Measurements from ENCODE around the gene RUFY1.
"Not testable (repeated sequence)": the region's sequence is repeated elsewhere in the genome, so short reads cannot be mapped to it uniquely, and the experiment has no call there.

RUFY1 gene, protein sequence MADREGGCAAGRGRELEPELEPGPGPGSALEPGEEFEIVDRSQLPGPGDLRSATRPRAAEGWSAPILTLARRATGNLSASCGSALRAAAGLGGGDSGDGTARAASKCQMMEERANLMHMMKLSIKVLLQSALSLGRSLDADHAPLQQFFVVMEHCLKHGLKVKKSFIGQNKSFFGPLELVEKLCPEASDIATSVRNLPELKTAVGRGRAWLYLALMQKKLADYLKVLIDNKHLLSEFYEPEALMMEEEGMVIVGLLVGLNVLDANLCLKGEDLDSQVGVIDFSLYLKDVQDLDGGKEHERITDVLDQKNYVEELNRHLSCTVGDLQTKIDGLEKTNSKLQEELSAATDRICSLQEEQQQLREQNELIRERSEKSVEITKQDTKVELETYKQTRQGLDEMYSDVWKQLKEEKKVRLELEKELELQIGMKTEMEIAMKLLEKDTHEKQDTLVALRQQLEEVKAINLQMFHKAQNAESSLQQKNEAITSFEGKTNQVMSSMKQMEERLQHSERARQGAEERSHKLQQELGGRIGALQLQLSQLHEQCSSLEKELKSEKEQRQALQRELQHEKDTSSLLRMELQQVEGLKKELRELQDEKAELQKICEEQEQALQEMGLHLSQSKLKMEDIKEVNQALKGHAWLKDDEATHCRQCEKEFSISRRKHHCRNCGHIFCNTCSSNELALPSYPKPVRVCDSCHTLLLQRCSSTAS

DNA sequence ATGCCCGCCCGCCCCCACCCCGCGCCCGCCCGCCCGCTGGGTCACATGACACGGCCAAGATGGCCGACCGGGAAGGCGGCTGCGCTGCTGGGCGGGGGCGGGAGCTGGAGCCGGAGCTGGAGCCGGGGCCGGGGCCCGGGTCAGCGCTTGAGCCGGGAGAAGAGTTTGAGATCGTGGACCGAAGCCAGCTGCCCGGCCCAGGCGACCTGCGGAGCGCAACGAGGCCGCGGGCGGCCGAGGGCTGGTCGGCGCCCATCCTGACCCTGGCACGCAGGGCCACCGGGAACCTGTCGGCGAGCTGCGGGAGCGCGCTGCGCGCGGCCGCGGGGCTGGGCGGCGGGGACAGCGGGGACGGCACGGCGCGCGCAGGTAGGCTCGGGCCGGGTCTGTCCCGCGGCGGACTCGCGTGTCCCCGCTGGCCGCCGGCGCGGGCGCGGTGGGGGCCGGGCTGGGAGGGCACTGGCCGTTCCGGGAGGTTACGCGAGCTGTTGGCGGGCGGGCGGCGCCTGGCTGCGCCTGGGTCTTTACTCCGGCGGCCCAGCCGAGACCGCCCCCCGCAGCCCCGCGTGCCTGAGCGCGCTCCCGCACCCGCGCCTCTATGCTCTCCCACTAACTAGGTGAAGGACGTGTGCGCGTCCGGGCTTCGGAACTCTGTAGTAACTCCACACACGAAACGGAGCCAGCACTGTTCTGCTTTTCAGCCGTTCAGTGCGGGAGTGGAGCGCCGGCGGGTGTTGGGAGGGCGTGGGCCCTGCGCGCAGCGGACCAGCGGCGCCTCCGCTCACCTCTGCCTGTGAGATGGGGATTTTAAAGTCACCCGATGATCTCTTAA is at the start of gene RUFY1:
Gene RUFY1, plus strand, starts transcription at position 44 of the 832 bp plus-strand sequence. Its CDS starts 16 bp downstream, at position 60.
- intact Hi-C loops (cut with DNase I) = loop anchor here (10.0 kb wide), 1 partner anchor 74 kb away; the partner anchor contains the start of gene HNRNPH1
- peak; percentile 32 to 91 (median 84) for DNase-seq

DNA sequence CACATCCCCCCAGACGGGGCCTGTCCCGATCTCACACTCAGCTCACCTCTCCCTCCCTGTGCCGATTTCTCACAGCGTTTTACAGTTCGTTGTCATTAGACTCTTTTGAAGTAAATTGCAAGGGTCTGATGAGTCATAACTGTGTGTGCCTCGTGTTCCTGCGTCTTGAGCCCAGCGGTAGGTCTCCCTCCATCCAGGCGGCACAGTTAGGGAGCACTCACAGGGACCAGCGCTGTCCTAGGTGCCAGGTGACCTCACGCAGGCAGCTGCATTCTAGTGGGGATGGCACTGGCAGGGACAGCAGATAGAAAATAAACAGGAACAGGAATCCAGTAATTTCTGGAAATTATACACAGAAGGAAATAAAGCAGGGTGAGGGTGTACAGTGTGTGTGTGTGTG is 48.4 kb upstream of the RUFY1 start:
- DNase-seq; intact Hi-C loops (cut with DNase I): not testable (repeated sequence)

DNA sequence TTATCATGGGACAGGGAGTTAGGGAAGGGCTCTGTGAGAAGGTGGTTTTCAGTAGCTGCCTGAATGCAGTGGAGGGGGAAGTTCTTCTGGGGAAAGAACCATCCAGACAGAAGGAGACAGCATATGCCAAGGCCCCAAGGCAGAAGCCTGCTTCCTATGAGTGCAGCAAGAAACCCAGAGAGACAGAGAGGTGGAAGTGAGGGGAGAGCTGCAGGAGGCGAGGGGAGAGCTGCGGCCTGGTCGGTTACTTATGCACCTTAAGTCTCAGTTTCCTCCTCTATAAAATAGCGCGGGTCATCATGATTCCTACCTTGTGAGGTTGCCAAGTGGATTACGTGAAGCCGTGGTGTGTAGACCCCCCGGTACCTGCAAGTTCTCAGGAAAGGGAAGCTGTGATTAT is 47.9 kb upstream of the RUFY1 start:
- DNase-seq = peak in 1 of 42 donors; percentile 7
- intact Hi-C loops (cut with DNase I) = not testable (repeated sequence)

DNA sequence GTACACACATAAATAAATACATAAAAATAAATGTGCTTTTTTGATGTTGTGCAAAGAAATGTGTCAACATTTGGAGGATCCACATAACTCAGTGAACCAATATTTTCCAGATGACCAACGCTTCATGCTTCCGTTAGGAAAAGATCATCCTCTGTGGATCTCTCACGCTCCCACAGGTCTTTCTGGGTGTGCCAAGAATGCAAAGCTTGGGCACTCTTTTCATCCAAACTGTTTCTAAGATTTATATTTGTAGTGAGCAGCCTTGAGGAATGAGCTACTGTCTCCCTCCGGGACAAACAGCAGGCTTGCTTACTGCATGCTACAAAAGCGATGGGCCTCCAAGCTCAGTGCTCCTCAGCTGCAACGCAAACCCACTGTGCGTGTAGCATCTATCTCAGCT is 46.2 kb upstream of the RUFY1 start:
- intact Hi-C loops (cut with DNase I) = no loop called here
- DNase-seq = peak in 1 of 42 donors; percentile 25

DNA sequence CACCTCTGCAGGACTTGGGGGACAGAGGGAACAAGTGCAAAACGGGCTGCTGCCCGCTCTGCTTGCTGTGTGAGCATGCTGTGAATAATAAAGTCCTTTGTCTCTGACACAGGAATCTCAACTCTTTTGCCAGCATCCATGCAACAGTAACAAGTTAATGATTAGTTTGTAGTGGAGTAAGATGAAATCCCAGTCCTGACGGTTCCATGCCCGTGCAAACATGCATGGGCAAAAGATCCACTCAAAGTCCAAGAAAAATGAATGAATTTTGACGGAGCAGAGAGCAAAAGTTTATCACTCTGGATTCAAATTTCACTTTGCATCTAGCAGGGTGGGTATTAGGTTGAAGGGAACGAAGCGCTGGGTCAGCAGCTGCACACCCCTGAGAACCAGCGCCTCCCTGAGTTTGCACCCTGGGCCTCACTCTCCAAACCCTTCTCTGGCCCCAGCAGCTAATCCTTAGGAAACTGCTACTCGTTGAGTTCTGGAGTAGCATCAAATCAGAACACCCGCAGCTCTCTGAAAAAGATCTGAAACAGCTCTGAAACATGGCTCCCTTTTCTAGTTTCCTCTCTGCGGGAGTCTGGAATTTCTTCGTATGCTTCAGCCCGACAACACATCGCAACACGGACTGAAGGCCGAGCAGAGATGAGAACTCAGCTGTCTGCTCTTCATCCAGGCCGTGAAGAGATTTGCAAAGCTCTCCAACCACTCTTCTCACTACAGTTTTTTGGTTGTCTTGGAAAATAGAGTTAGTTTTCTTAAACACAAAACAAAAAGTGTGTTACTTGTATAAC is 45.6 kb upstream of the RUFY1 start:
- intact Hi-C loops (cut with DNase I) = no loop called here
- peak in 1 of 42 donors; percentile 28 for DNase-seq

DNA sequence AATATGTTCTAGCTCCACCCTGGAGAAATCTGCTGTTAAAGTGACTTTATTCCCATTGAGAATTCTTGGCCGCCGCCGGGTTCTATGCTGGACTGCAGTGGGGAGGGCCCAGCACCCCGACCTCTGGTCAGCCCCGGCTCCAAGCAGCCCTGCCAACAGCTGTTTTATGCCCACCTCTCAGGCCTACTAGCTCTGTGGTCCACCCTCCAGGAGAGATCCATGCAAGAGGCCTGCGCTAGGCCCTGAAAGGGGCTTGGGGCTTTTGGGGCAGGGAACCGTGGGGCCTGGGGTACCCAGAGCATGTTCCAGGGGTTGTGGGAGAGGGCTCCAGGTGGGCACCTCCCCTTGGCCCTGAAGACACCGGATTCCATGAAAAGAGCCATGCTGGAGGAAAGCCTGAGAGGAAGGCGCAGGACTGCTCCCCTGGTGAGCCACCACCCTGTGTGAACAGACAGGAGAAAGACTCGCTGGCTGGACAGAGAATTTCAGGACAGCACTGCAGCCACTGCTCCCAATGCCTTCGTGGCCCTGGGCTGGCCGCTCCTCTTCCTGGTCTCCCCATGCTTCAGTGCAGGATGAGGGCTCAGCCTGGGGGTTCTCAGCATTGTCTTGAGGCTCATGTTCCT is 44.6 kb upstream of the RUFY1 start:
- intact Hi-C loops (cut with DNase I) = no loop called here
- DNase-seq = peak in 1 of 42 donors; percentile 32

DNA sequence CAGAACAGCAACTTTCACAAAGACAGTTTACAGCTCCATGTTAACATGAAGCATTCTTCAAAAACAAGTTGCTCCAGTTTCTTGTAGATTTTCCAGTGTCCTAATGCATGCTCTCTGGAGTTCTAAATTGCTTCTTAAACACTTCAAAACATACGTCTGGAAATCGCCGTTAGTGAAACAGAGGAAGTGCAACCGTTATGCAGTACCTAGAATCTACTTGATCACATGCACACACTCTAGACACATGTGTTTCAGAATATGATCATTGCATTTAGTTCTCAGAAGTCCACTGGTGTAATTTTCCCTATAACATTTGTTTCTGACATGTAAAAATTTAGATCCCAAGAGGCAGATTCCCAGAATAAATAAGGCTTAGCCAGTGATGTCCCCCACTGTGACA is 41.1 kb upstream of the RUFY1 start:
- intact Hi-C loops (cut with DNase I) = no loop called here
- DNase-seq = peak in 1 of 42 donors; percentile 3

DNA sequence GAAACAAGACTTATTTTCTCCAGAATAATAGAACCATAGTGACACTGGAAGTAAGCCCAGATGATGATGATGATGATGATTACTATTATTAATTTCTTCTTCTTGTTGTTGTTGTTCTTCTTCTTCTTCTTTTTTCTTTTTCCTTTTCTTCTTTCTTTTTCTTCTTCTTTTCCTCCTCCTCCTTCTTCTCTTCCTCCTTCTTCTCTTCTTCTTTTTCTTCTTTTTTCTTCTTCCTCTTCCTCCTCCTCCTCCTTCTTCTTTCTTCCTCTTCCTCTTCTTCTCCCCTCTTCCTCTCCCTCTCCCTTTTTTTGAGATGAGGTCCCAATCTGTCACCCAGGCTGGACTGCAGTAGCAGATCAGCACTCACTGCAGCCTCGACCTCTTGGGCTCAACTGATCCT is 40.5 kb upstream of the RUFY1 start:
- peak in 1 of 42 donors; percentile 7 for DNase-seq
- intact Hi-C loops (cut with DNase I) = no loop called here

DNA sequence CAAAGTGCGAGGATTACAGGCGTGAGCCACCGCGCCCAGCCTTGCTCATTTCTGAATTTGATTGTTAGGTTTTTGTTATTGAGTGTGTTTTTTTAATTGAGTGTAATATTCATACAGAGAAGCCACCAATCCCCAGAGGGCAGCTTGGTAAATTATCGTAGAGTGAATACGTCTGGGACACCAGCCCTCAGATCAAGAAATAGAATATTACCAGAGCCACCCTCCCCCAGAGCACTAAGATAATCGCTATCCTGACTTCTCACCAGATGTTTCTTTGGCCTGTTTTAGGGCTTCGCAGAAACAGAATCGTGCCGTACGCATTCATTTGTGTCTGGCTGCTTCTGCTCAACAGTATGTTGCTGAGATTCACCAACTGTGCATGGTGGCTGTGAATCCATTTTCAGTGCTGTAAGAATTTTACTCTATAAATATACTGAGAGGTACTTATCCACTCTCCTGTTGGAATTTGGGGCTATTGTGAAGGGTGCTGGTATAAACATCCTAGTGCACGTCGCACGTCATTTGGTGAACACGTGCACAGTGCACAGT is 37.8 kb upstream of the RUFY1 start:
- DNase-seq = peak in 2 of 42 donors; percentile 1 to 15
- intact Hi-C loops (cut with DNase I) = no loop called here

DNA sequence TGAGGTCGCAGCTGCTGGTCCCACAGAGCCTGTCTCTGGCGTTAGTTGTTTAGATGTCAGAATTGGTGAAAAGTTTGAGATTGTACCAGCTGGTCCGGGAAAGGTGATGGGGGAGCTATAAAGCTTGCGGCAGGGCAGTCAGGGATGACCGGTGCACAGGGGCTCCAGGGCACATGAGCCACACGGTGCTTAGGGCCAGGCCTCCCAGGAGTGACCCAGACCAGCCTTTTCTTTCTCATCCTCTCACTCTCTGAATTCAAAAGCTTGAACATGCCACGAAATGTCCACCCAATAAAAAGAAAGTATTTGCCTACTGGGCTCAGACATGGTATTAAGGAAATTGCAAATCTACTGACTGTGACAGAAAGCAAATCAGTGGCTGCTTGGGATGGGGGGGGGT is 34.9 kb upstream of the RUFY1 start:
- DNase-seq = peak in 1 of 42 donors; percentile 9
- intact Hi-C loops (cut with DNase I) = not testable (repeated sequence)

DNA sequence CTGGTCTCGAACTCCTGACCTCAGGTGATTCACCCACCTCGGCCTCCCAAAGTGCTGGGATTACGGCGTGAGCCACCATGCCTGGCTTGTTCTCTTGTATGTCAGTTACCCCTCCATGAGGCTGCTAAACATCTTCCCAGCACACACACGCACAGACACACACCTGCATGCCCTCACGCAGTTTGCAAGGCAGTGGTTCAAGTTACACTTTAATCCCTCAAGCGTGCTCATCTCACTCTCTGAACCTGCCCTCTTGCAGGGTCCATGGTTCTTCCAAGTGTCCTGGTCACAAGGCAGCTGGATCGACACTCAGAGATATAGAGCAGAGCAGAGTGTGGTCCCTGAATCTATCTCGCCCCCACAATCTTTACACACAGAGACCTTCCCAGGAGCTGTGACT is 34.1 kb upstream of the RUFY1 start:
- peak in 1 of 42 donors; percentile 10 for DNase-seq
- intact Hi-C loops (cut with DNase I) = no loop called here

DNA sequence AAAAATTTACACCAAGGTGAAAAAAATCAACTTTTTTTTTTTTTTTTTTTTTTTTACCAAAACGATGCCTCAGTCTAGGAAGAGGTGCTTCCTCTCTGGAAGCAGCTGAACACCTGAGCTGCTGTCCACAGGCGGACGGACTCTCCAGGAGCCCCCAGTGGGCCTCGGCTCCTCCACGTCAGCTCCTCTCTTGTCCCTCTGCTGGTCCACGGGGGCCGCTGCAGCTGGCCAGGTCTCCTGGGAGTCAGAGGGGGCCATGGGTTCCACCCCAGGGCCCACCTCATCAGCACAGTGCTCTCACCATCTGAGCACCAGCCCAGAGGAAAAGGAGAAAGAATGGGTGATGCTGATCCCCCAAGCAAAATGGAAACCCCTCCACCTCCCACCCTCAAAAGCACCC is 32.6 kb upstream of the RUFY1 start:
- DNase-seq; intact Hi-C loops (cut with DNase I): not testable (repeated sequence)

DNA sequence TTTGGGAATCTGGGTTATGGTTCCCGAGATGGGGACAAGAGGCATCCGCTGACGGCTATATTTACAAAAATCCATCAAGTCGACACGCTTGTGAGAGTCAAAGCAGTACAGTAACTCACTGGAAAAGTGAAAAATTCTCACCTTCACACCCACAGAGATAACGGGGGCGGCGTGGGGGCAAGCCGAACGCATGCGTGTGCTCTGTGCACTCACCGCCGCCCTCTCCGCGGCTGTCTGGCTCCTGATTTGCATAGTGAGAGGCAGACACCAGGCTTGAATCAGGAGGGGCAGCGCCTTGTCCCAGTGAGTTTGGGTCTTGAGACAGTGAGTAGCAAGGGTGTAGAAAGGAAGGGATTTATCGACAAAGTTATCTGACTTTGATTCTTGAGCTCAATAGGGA is 32.0 kb upstream of the RUFY1 start:
- peak in 32 of 42 donors; percentile 11 to 79 (median 49) for DNase-seq
- intact Hi-C loops (cut with DNase I) = not testable (repeated sequence)

DNA sequence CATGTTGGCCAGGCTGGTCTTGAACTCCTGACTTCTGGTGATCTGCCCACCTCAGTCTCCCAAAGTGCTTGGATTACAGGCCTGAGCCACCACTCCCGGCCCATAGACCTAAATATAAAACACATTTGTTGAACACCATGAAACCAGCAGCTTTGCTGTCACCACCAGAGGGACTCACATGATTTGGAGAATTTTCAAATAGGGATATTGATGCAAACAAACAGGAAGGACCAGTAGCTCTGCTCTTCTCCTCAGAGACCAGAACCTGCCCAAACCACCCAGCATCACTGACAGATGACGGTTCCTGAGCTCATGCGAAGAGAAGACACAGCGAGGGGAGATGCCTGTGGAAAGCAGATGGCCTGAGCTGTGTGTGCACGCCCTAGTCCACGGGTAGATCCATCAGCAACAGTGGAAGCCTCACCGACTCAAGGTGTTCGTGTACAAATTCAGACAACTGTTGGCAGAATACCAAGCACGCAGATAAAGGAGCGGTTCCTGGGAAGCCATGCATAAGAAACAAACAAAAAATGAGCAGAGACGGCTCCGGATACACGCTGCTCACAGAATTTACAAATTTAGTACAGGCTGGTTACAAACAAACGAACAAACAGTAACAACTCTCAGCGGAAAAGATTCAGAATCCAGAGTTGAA is 30.8 kb upstream of the RUFY1 start:
- peak in 2 of 42 donors; percentile 8 to 15 for DNase-seq

DNA sequence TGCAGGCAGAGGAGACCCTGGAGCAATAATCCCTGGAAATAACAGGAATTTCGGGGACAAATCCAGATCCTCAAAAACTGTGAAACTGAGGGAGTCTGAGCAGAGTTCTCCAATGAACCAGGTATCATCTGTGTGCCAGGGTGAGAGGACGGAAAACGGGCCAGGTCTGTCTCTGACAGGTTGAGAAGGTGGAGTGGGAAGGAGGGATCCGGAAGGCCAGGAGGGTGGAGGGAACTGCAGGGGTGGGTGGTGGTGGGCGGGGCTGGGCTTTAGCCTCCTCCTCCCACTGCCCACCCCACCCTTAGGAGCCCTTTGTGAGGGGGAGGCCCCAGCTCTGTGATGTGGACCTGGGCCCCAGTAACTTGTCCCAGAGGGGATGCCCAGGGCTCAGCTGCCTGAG is 28.2 kb upstream of the RUFY1 start:
- intact Hi-C loops (cut with DNase I) = not testable (repeated sequence)
- DNase-seq = peak in 2 of 42 donors; percentile 22 to 29

More for the DNA sequence above, 30.8 kb upstream of the RUFY1 start:
- intact Hi-C loops (cut with DNase I) = not testable (repeated sequence)

DNA sequence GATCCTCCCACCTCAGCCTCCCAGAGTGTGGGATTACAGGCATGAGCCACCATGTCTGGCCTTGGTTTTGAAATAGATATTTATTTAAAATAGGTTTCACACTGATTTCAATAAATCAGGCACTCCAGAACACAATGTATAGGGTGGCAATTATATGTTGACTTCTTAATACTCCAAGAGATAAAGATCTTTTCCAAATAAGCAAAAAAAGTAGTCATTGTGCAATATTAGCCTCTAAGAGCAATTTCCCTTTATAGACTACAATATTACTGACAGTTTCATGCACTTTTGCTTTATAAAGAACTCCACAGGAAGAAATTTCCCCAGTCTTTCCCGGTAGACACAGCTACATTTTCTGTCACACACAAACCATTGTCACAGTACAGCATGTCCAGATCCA is 23.4 kb upstream of the RUFY1 start:
- no peak for DNase-seq
- intact Hi-C loops (cut with DNase I) = no loop called here
